Liver (tissue), 9 donors: ENCODE results near the gene TBC1D5. TPM values are rescaled to one million over a fixed set of nuclear protein-coding genes. Genes with fewer than 3 reads are reported as not detected.

Experiments used
- DNase-seq: peaks from one replicate; pipeline ENCODE4 v3.0.0-alpha.2; 2017; ENCODE audit warnings: low spot score
- H3K27ac ChIP-seq, 2 donors: one replicate each; pipeline ENCODE4 v1.7.0; 2013; ENCODE audit warnings: inconsistent platforms in 2 of 2, low read length in 2 of 2, control low read depth in 1 of 2, low read depth in 1 of 2, mild to moderate bottlenecking in 1 of 2
- H3K27me3 ChIP-seq, 4 donors: one replicate each; pipeline versions ENCODE4 v1.6.1 to v1.7.0; 2013; ENCODE audit warnings: low read length in 3 of 4, inconsistent platforms in 1 of 4, mild to moderate bottlenecking in 1 of 4, moderate library complexity in 1 of 4; ENCODE audit not compliant: control insufficient read depth in 4 of 4, insufficient read depth in 4 of 4
- H3K36me3 ChIP-seq, 4 donors: one replicate each; pipeline versions ENCODE4 v1.6.1 to v1.7.0; 2013; ENCODE audit warnings: low read length in 3 of 4, mild to moderate bottlenecking in 3 of 4, low read depth in 1 of 4, moderate library complexity in 1 of 4; ENCODE audit not compliant: control insufficient read depth in 4 of 4, insufficient read depth in 3 of 4
- H3K4me1 ChIP-seq, 4 donors: one replicate each; pipeline versions ENCODE4 v1.6.1 to v1.7.0; 2013; ENCODE audit warnings: low read length in 3 of 4, mild to moderate bottlenecking in 3 of 4, moderate library complexity in 1 of 4; ENCODE audit not compliant: control insufficient read depth in 4 of 4, insufficient read depth in 4 of 4
- H3K4me3 ChIP-seq, 3 donors: one replicate each; pipeline versions ENCODE4 v1.6.1 to v1.7.0; 2013; ENCODE audit warnings: low read length in 3 of 3, control low read depth in 1 of 3, low read depth in 1 of 3, mild to moderate bottlenecking in 1 of 3
- H3K9ac ChIP-seq, 2 donors: one replicate each; pipeline ENCODE4 v1.7.0; 2013; ENCODE audit warnings: low read length in 2 of 2, mild to moderate bottlenecking in 2 of 2, moderate library complexity in 2 of 2, control low read depth in 1 of 2, low read depth in 1 of 2
- H3K9me3 ChIP-seq, 4 donors: one replicate each; pipeline versions ENCODE4 v1.6.1 to v1.7.0; 2013; ENCODE audit warnings: low read length in 3 of 4; ENCODE audit not compliant: control insufficient read depth in 4 of 4
- ATF3 ChIP-seq: IDR thresholded peaks from 2 replicates; pipeline ENCODE4 v1.6.1; 2016; ENCODE audit warnings: antibody characterized with exemption
- CTCF ChIP-seq: fragments of 150-350 bp; IDR thresholded peaks from 2 replicates; pipeline ENCODE4 v1.5.1; 2017; ENCODE audit warnings: improper control_type of control experiment, low read depth, low read length; ENCODE audit not compliant: missing input control
- EGR1 ChIP-seq, 2 donors: IDR thresholded peaks; 2 replicates each; pipeline ENCODE4 v1.6.1; 2016 to 2018; ENCODE audit warnings: antibody characterized with exemption in 2 of 2, low read depth in 2 of 2
- FOXA1 ChIP-seq: IDR thresholded peaks from 2 replicates; pipeline ENCODE4 v1.6.1; 2016; ENCODE audit warnings: antibody characterized with exemption
- FOXA2 ChIP-seq: IDR thresholded peaks from 2 replicates; pipeline ENCODE4 v1.6.1; 2016; ENCODE audit warnings: antibody characterized with exemption
- GABPA ChIP-seq, 2 donors: IDR thresholded peaks in 1 of 2; conservative IDR thresholded peaks in 1 of 2; 2 replicates each; pipeline ENCODE4 v1.6.1; 2016; ENCODE audit warnings: antibody characterized with exemption in 2 of 2, mild to moderate bottlenecking in 1 of 2, moderate library complexity in 1 of 2
- HNF4A ChIP-seq, 2 donors: conservative IDR thresholded peaks; 2 replicates each; pipeline ENCODE4 v1.6.1; 2016; ENCODE audit warnings: antibody characterized with exemption in 2 of 2, mild to moderate bottlenecking in 2 of 2
- HNF4G ChIP-seq: IDR thresholded peaks from 2 replicates; pipeline ENCODE4 v1.6.1; 2016; ENCODE audit warnings: antibody characterized with exemption
- JUND ChIP-seq, 2 donors: IDR thresholded peaks; 2 replicates each; pipeline ENCODE4 v1.6.1; 2016; ENCODE audit warnings: antibody characterized with exemption in 2 of 2
- NR2F2 ChIP-seq: IDR thresholded peaks from 2 replicates; pipeline ENCODE4 v1.6.1; 2016; ENCODE audit warnings: antibody characterized with exemption
- RAD21 ChIP-seq, 2 donors: IDR thresholded peaks; 2 replicates each; pipeline ENCODE4 v1.6.1; 2016; ENCODE audit warnings: antibody characterized with exemption in 2 of 2, mild to moderate bottlenecking in 2 of 2
- RXRA ChIP-seq, 2 donors: IDR thresholded peaks; 2 replicates each; pipeline ENCODE4 v1.6.1; 2017 to 2018; ENCODE audit warnings: antibody characterized with exemption in 2 of 2, mild to moderate bottlenecking in 1 of 2
- SP1 ChIP-seq: IDR thresholded peaks from 2 replicates; pipeline ENCODE4 v1.6.1; 2018; ENCODE audit warnings: antibody characterized with exemption, mild to moderate bottlenecking
- TAF1 ChIP-seq: conservative IDR thresholded peaks from 2 replicates; pipeline ENCODE4 v1.6.1; 2016; ENCODE audit warnings: antibody characterized with exemption, mild to moderate bottlenecking
- YY1 ChIP-seq: IDR thresholded peaks from 2 replicates; pipeline ENCODE4 v1.6.1; 2016; ENCODE audit warnings: antibody characterized with exemption, mild to moderate bottlenecking
- ZBTB33 ChIP-seq: IDR thresholded peaks from 2 replicates; pipeline ENCODE4 v1.6.1; 2016; ENCODE audit warnings: antibody characterized with exemption
- WGBS: extraction: QIAGEN DNeasy Blood & Tissue Kit; methylation state at CpG from one replicate; pipeline ENCODE4 v1.1.7; 2013; 5-methylcytosine and 5-hydroxymethylcytosine counted together
- polyA plus RNA-seq, 2 donors: library from polyadenylated mRNA; stranded (reverse) in 1 of 2; unstranded in 1 of 2; fragments of 200-250 nt in 1 of 2; fragments of >200 nt in 1 of 2; fragmentation: Nextera tagmentation in 1 of 2; extraction: Ambion mirVana in 1 of 2; gene quantifications; one replicate each; pipeline versions ENCODE4 v1.2.1 to v1.2.3, GENCODE V29; 2013 to 2015
- total RNA-seq, 2 donors: library from RNA; depleted of rRNA; stranded (reverse); fragments of >200 nt; gene quantifications; one replicate each; pipeline ENCODE4 v1.2.3, GENCODE V29; 2014
- TF ChIP-seq, protein P1 (sequence below): IDR thresholded peaks from 2 replicates; pipeline ENCODE4 v1.6.1; 2016; ENCODE audit warnings: antibody characterized with exemption, mild to moderate bottlenecking
- TF ChIP-seq, protein P2 (sequence below): IDR thresholded peaks from 2 replicates; pipeline ENCODE4 v1.6.1; 2016; ENCODE audit warnings: antibody characterized with exemption
- donor health status: healthy.
- donor health status: healthy.
- donor health status: healthy.
- donor health status: healthy.
- donor health status: healthy.

TBC1D5 gene
- total and polyA plus RNA-seq, 4 donors, result 9.1 to 45.6 (median 25.6) TPM

DNA sequence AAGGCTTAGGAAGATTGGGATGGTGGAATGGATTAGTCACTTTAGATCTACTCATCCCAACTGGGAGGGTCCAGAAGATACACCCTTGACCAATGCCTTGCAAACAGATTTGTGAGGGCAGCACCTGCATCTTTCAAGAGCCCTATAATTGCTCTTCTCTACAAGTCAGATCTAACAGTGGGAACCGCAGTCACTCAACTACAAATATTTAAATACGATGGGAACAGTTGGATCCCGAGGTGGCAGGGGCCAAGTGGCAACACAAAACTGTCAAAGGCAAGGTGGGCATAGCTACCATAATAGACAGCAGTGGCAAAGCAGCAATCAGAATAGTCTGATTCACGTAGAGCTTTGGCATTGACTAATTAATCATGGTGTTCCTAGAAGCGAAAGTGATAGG, 152.0 kb downstream of the TBC1D5 start:
- no peaks in the 10 kb centered on the region for H3K27me3 ChIP-seq
- no peak overlapping the region for H3K27ac ChIP-seq
- H3K9me3 ChIP-seq, result peaks cover 0 to 8% (median 6%) of the 10 kb centered on the region in 4 donors
- 97% methylated on average over 5 of the region's 5 CpGs for WGBS
- H3K36me3 ChIP-seq, result peaks cover 0 to 2% (median 0%) of the 10 kb centered on the region in 4 donors
- H3K4me1 ChIP-seq, result no peaks in the 10 kb centered on the region
- H3K9ac ChIP-seq, result no peak overlapping the region
- TF ChIP-seq YY1, result no peak
- TF ChIP-seq HNF4A (conservative IDR thresholded peaks at IDR 0.05), result no peak
- no peak for TF ChIP-seq GABPA (IDR thresholded peaks at IDR 0.05 in 1 of 2, conservative IDR thresholded peaks at IDR 0.05 in 1 of 2)
- no peak for TF ChIP-seq TAF1
- TF ChIP-seq RXRA (IDR thresholded peaks at IDR 0.05), result no peak
- no peak for TF ChIP-seq SP1
- TF ChIP-seq JUND (IDR thresholded peaks at IDR 0.05), result no peak
- TF ChIP-seq CTCF, result no peak
- TF ChIP-seq NR2F2, result no peak
- TF ChIP-seq, protein P1, sequence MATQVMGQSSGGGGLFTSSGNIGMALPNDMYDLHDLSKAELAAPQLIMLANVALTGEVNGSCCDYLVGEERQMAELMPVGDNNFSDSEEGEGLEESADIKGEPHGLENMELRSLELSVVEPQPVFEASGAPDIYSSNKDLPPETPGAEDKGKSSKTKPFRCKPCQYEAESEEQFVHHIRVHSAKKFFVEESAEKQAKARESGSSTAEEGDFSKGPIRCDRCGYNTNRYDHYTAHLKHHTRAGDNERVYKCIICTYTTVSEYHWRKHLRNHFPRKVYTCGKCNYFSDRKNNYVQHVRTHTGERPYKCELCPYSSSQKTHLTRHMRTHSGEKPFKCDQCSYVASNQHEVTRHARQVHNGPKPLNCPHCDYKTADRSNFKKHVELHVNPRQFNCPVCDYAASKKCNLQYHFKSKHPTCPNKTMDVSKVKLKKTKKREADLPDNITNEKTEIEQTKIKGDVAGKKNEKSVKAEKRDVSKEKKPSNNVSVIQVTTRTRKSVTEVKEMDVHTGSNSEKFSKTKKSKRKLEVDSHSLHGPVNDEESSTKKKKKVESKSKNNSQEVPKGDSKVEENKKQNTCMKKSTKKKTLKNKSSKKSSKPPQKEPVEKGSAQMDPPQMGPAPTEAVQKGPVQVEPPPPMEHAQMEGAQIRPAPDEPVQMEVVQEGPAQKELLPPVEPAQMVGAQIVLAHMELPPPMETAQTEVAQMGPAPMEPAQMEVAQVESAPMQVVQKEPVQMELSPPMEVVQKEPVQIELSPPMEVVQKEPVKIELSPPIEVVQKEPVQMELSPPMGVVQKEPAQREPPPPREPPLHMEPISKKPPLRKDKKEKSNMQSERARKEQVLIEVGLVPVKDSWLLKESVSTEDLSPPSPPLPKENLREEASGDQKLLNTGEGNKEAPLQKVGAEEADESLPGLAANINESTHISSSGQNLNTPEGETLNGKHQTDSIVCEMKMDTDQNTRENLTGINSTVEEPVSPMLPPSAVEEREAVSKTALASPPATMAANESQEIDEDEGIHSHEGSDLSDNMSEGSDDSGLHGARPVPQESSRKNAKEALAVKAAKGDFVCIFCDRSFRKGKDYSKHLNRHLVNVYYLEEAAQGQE, result no peak
- TF ChIP-seq ATF3, result no peak
- TF ChIP-seq FOXA1, result no peak
- TF ChIP-seq, protein P2, sequence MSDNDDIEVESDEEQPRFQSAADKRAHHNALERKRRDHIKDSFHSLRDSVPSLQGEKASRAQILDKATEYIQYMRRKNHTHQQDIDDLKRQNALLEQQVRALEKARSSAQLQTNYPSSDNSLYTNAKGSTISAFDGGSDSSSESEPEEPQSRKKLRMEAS, result no peak
- no peak for TF ChIP-seq FOXA2
- no peak overlapping the region for H3K4me3 ChIP-seq
- no peak for DNase-seq

GRCh38 chr3:17589888-17590287, 152.5 kb downstream of the TBC1D5 start:
- Histone ChIP-seq H3K27me3 (no peaks in the 10 kb centered on the region), H3K4me3 (no peak overlapping the region), H3K4me1 (no peaks in the 10 kb centered on the region), H3K36me3 (peaks cover 0 to 2% (median 0%) of the 10 kb centered on the region in 4 donors), H3K9ac (no peak overlapping the region), H3K27ac (no peak overlapping the region), H3K9me3 (peaks cover 0 to 8% (median 6%) of the 10 kb centered on the region in 4 donors)
- WGBS, result 96% methylated on average over 1 of the region's 1 CpG
- no peak for DNase-seq
- TF ChIP-seq FOXA1 (no peak), HNF4G (no peak), RXRA (IDR thresholded peaks at IDR 0.05) (no peak), YY1 (no peak), JUND (IDR thresholded peaks at IDR 0.05) (no peak), CTCF (no peak), ATF3 (no peak), GABPA (IDR thresholded peaks at IDR 0.05 in 1 of 2, conservative IDR thresholded peaks at IDR 0.05 in 1 of 2) (no peak), ZBTB33 (no peak), FOXA2 (no peak), SP1 (no peak), RAD21 (IDR thresholded peaks at IDR 0.05) (no peak), HNF4A (conservative IDR thresholded peaks at IDR 0.05) (no peak), EGR1 (IDR thresholded peaks at IDR 0.05; ENCODE audit: low read depth in 2 of 2) (no peak), TAF1 (no peak), NR2F2 (no peak)
- TF ChIP-seq, protein P2, result no peak
